ENCODE results near the gene LRP2. TPM values are rescaled to one million over a fixed set of nuclear protein-coding genes. Genes with fewer than 3 reads are reported as not detected.
A peak's percentile ranks its signal among the peaks of the same experiment; 100 is the strongest.
"Not testable (repeated sequence)": the region's sequence is repeated elsewhere in the genome, so short reads cannot be mapped to it uniquely, and the experiment has no call there.

The LRP2 gene
- total and polyA plus RNA-seq, 5 donors, result 0.16 to 0.66 (median 0.33) TPM

DNA sequence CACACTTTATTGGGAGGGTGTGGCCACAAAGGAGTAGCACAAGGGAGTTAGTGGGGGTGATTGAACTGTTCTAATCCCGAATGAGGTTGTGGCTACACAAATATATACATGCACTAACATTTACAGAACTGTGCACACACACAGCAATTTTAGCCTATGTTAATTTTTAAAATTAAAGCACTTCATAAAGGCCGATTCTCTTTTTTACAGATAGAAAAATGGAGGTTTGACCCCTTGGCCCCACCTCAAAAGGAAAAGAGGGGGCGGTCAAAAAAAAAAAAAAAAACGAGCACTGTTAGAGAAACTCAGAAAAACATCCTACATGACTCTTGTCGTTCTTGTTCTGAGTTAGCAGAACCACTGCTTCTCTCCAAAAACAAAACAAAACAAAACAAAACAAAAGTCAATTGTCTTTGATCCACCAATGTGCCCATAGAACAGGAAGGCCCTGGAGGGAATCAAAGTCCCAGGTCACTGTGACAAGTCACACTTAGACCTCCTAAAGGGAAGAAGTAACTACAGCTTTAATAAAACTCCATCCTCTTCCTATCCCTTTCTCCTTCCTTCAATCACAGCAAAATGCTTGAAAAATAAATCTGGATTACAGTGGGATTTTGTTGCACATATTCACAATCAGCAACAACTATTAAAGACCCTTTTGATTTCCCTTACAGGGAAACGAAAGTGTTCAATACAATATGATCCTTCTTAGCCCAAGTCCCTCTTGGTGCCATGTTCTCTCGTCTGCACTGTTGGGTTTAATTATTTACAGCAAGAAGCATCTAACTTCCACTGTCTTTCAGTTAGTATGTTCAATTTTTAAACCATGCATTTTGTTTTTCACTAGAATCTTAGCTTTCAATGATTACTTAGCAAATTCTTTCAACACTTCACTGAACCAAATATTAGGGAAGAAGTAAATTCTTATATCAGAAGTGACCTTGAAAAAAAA, 16.6 kb downstream of the LRP2 start:
- H3K4me3 ChIP-seq (ENCODE audit: low read length), result no peak overlapping the region
- 61% methylated on average over 7 of the region's 7 CpGs for WGBS
- H3K27ac ChIP-seq (ENCODE audit: low read length), result no peak overlapping the region
- no peak for DNase-seq
- intact Hi-C loops (cut with DNase I), result no loop called here
- H3K27me3 ChIP-seq (ENCODE audit: control insufficient read depth, insufficient read depth), result no peaks in the 10 kb centered on the region
- ATAC-seq, result no peak
- H3K4me1 ChIP-seq (ENCODE audit: control insufficient read depth, insufficient read depth, low read length), result no peaks in the 10 kb centered on the region
- H3K9me3 ChIP-seq (ENCODE audit: control insufficient read depth, low read length), result no peaks in the 10 kb centered on the region

DNA sequence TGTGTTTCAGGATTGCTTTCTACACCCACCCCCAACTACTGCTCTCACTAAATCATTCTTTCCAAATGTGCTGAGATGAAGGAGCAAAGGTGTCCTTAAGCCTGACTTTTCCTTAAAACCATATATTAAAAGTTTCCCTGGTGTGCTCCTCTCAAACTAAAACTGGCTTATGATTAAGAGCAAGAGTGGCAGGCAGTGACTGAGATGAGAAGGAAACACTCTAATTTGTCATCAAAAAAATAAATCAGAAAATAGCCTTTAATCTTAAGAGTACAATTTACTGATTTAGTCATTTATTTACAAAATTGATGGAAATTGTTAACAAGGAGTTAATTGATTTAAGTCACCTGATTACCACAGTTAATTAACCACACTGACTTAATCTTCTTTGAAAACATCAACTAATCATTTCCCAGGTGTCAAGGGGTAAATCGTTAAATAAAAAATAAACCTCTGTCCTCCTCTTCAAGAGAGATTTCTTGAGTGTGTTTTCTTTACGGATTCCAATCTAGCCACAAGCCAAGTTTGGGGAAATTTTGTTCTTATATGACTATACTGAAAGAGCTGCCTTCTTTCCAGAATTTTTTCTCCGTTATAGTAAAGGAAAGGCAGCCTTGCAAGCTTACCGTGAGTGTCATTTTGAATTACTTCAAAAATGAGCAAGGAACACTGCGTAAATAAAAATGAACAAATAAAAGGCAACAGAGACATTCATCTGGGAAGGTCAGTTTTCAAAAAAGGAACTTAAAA, 17.4 kb downstream of the LRP2 start:
- Histone ChIP-seq H3K4me1 (ENCODE audit: control insufficient read depth, insufficient read depth, low read length) (no peaks in the 10 kb centered on the region), H3K27me3 (ENCODE audit: control insufficient read depth, insufficient read depth) (no peaks in the 10 kb centered on the region), H3K4me3 (ENCODE audit: low read length) (no peak overlapping the region), H3K9me3 (ENCODE audit: control insufficient read depth, low read length) (no peaks in the 10 kb centered on the region), H3K27ac (ENCODE audit: low read length) (no peak overlapping the region)
- WGBS, result 72% methylated on average over 5 of the region's 5 CpGs
- ATAC-seq, result no peak
- no peak for DNase-seq
- intact Hi-C loops (cut with DNase I), result no loop called here

GRCh38 chr2:169343202-169343601, 19.1 kb downstream of the LRP2 start:
- intact Hi-C loops (cut with DNase I), result no loop called here
- Histone ChIP-seq H3K4me1 (ENCODE audit: control insufficient read depth, insufficient read depth, low read length) (no peaks in the 10 kb centered on the region), H3K27ac (ENCODE audit: low read length) (no peak overlapping the region), H3K4me3 (ENCODE audit: low read length) (no peak overlapping the region), H3K27me3 (ENCODE audit: control insufficient read depth, insufficient read depth) (no peaks in the 10 kb centered on the region), H3K9me3 (ENCODE audit: control insufficient read depth, low read length) (no peaks in the 10 kb centered on the region)
- no peak for DNase-seq
- ATAC-seq, result no peak

DNA sequence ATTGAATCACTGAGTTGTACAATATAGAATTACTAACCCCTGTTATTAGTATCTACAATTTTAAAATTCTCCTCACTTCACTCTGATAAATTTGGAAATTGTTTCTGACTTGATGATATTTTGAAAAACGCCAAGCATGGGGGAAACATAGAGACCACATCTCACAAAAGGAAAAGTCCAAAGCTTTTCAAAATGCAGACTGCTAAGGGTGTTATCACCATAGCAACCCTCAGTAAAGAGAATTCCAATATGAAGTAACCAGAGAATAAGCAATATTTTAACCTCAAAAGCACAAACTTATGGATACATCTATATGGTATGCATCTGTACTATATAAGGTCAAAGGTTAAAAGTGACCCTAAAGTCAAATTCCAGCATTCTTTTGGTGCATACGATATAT, 22.7 kb downstream of the LRP2 start:
- H3K9me3 ChIP-seq (ENCODE audit: control insufficient read depth, low read length), result no peaks in the 10 kb centered on the region
- intact Hi-C loops (cut with DNase I), result no loop called here
- DNase-seq (no peak), ATAC-seq (no peak)
- no peaks in the 10 kb centered on the region for H3K4me1 ChIP-seq (ENCODE audit: control insufficient read depth, insufficient read depth, low read length)
- no peak overlapping the region for H3K4me3 ChIP-seq (ENCODE audit: low read length)
- H3K27ac ChIP-seq (ENCODE audit: low read length), result no peak overlapping the region
- 71% methylated on average over 2 of the region's 2 CpGs for WGBS
- no peaks in the 10 kb centered on the region for H3K27me3 ChIP-seq (ENCODE audit: control insufficient read depth, insufficient read depth)

DNA sequence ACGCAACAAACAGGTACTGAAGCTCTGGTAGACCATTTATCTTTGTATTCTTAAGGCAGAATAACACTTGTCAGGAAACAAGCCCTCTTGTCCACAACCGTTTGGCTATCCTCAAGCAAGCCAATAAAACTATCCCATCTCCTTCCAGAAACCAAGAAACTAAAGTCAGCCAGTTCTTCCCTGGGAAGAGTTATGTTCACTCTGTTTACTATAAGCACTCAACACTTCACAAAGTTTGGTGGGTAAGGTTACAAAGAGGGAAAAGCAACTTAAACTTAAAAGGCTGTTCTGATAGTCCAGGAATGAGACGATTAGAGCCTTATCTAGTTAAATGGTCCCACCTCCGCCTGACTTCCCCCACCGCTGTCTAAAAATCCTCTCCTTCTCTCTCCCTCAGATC, 25.6 kb downstream of the LRP2 start:
- ATAC-seq, result no peak
- Histone ChIP-seq H3K4me1 (ENCODE audit: control insufficient read depth, insufficient read depth, low read length) (no peaks in the 10 kb centered on the region), H3K9me3 (ENCODE audit: control insufficient read depth, low read length) (no peaks in the 10 kb centered on the region), H3K27ac (ENCODE audit: low read length) (no peak overlapping the region), H3K27me3 (ENCODE audit: control insufficient read depth, insufficient read depth) (no peaks in the 10 kb centered on the region), H3K4me3 (ENCODE audit: low read length) (no peak overlapping the region)
- intact Hi-C loops (cut with DNase I), result no loop called here
- WGBS, result 37% methylated on average over 5 of the region's 5 CpGs
- DNase-seq, result no peak

DNA sequence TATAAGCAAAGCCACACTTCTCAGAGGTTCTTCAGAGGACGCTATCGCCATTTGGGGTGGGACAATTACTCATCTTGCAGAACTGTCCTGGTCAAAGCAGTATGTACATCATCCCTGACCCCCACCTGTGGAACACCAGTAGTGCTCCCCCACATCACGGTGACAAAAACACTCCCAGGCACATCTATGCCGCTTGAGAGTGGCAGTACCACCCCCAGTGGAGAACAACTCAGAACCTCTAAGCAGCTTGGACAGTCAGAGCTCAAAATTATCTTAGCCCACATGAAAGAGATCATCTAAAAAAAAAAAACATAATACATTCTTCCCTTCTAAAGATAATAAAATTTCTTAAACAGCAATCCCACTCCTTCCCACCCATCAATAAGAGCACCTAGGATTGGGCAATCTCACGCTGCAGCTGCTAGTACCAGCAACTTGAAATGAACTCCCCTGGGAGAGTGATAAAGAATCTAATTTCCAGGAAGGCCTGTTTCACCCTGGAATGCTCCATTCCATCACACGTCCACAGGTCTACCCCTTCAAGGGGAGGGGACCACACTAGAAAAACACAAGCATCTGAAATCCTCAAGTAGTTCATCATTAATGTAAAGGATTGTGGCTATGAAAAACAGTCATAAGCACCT, 31.7 kb downstream of the LRP2 start:
- Histone ChIP-seq H3K9me3 (ENCODE audit: control insufficient read depth, low read length) (no peaks in the 10 kb centered on the region), H3K27ac (ENCODE audit: low read length) (no peak overlapping the region), H3K4me3 (ENCODE audit: low read length) (no peak overlapping the region), H3K27me3 (ENCODE audit: control insufficient read depth, insufficient read depth) (no peaks in the 10 kb centered on the region), H3K4me1 (ENCODE audit: control insufficient read depth, insufficient read depth, low read length) (no peaks in the 10 kb centered on the region)
- ATAC-seq (no peak), DNase-seq (no peak)
- intact Hi-C loops (cut with DNase I), result no loop called here
- 58% methylated on average over 6 of the region's 6 CpGs for WGBS

DNA sequence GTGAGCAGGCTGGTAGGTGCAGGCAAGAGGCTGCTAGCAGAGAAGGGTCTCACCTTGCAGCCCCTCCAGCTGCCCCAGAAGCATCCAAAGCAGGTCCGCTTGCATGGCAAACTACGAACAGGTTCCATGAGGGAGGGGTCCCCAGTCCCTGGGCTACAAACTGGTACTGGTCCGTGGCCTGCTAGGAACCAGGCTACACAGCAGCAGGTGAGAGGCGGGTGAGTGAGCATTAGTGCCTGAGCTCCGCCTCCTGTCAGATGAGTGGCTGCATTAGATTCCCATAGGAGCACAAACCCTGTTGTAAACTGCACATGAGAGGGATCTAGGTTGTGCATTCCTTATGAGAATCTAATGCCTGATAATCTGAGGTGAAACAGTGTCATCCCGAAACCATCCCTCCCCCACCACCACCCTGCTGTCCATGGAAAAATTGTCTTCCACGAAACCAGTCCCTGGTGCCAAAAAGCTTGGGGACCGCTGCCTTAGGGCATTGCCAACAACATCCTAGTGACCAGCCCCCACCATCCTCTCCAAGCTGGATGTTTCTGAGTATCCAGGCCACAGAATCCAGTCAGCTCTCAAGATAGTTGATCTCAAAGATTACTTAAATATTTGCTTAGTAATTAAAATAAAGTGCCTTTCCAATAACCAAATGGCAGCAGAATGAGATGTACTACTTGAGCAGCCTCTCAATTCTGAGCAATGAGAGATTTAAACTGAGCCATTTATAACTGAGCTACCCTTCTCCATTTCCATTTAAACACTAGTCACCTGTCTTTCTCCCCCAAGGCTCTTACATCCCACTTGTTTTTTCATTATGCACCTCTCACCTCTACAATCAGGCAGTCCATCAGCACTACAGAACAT, 32.4 kb downstream of the LRP2 start:
- ATAC-seq (no peak), DNase-seq (no peak)
- H3K27me3 ChIP-seq (ENCODE audit: control insufficient read depth, insufficient read depth), result no peaks in the 10 kb centered on the region
- 84% methylated on average over 8 of the region's 8 CpGs for WGBS
- no peak overlapping the region for H3K4me3 ChIP-seq (ENCODE audit: low read length)
- no peaks in the 10 kb centered on the region for H3K9me3 ChIP-seq (ENCODE audit: control insufficient read depth, low read length)
- intact Hi-C loops (cut with DNase I), result no loop called here
- no peak overlapping the region for H3K27ac ChIP-seq (ENCODE audit: low read length)
- no peaks in the 10 kb centered on the region for H3K4me1 ChIP-seq (ENCODE audit: control insufficient read depth, insufficient read depth, low read length)

DNA sequence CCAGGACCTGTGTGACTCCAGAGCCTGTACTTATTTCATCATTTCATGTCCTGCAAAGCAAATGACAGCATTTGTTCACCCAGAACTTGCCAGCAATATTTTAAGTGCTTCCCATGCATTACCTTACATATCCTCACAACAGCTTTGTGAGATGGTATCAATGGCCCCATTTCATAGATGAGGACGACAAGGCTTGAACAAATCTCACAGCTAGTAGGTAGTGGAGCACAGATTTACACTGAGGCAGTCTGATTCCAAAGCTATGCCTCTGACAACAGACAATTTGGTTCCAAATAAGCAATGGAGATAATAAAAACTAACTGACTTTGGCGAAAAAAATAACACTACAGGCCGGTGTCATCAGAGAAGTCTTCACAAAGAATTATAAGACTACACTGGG, 33.5 kb downstream of the LRP2 start:
- Histone ChIP-seq H3K4me3 (ENCODE audit: low read length) (no peak overlapping the region), H3K9me3 (ENCODE audit: control insufficient read depth, low read length) (no peaks in the 10 kb centered on the region), H3K27me3 (ENCODE audit: control insufficient read depth, insufficient read depth) (no peaks in the 10 kb centered on the region), H3K4me1 (ENCODE audit: control insufficient read depth, insufficient read depth, low read length) (no peaks in the 10 kb centered on the region), H3K27ac (ENCODE audit: low read length) (no peak overlapping the region)
- intact Hi-C loops (cut with DNase I), result no loop called here
- ATAC-seq (no peak), DNase-seq (no peak)
- 91% methylated on average over 3 of the region's 3 CpGs for WGBS

- H3K4me1 ChIP-seq (ENCODE audit: control insufficient read depth, insufficient read depth, low read length); H3K27me3 ChIP-seq (ENCODE audit: control insufficient read depth, insufficient read depth); ATAC-seq; H3K9me3 ChIP-seq (ENCODE audit: control insufficient read depth, low read length); H3K4me3 ChIP-seq (ENCODE audit: low read length); intact Hi-C loops (cut with DNase I); H3K27ac ChIP-seq (ENCODE audit: low read length): not testable (repeated sequence)
- DNase-seq, result peak in 1 of 3 donors; percentile 54
- WGBS, result 91% methylated on average over 27 of the region's 33 CpGs
Observed at GRCh38 chr2:169327837-169328236, 34.5 kb downstream of the LRP2 start.

DNA sequence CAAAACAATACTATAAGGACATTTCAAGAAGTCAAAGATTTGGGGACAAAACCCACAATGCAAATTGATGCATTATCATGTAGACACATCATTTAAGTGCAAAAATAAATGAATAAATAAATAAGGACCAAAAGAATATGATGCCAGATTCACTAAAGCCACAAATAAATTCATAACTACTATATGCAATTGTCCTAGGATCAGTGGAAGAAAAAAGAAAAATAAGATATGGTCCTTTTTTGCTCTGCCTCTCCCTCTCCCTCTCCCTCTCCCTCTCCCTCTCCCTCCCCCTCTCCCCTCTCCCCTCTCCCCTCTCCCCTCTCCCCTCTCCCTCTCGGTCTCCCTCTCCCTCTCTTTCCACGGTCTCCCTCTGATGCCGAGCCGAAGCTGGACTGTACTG, 36.4 kb downstream of the LRP2 start:
- ATAC-seq; H3K27ac ChIP-seq (ENCODE audit: low read length); intact Hi-C loops (cut with DNase I); H3K4me1 ChIP-seq (ENCODE audit: control insufficient read depth, insufficient read depth, low read length); DNase-seq; H3K27me3 ChIP-seq (ENCODE audit: control insufficient read depth, insufficient read depth); H3K4me3 ChIP-seq (ENCODE audit: low read length); H3K9me3 ChIP-seq (ENCODE audit: control insufficient read depth, low read length): not testable (repeated sequence)
- WGBS, result no CpG with 5 or more reads among the region's 4 CpGs
